Endothelial cell of umbilical vein (primary cell): ENCODE measurements around the gene AGBL4.

ENCODE experiments used
- JUN ChIP-seq: IDR thresholded peaks from 2 replicates; pipeline ENCODE4 v1.6.1; 2011; ENCODE audit warnings: borderline replicate concordance, low read depth; ENCODE audit not compliant: insufficient read length, insufficient read depth
- POLR2AphosphoS5 ChIP-seq: IDR thresholded peaks from 2 replicates; pipeline ENCODE4 v1.6.1; 2012; ENCODE audit warnings: low read depth, mild to moderate bottlenecking, control low read depth, low read length, moderate library complexity; ENCODE audit not compliant: insufficient read depth
- TF ChIP-seq, protein P1 (sequence below), 2 donors: IDR thresholded peaks; 1 replicate in 1 of 2; 2 replicates in 1 of 2; pipeline ENCODE4 v1.5.1; 2011; ENCODE audit warnings: low read length in 2 of 2, mild to moderate bottlenecking in 2 of 2, moderate library complexity in 2 of 2, control low read depth in 1 of 2, inconsistent platforms in 1 of 2, low read depth in 1 of 2; ENCODE audit not compliant: insufficient read depth in 1 of 2; ENCODE audit errors: extremely low read depth in 1 of 2
- TF ChIP-seq, protein P2 (sequence below): IDR thresholded peaks from 2 replicates; pipeline ENCODE4 v1.6.1; 2011; ENCODE audit not compliant: insufficient read depth, insufficient read length

DNA sequence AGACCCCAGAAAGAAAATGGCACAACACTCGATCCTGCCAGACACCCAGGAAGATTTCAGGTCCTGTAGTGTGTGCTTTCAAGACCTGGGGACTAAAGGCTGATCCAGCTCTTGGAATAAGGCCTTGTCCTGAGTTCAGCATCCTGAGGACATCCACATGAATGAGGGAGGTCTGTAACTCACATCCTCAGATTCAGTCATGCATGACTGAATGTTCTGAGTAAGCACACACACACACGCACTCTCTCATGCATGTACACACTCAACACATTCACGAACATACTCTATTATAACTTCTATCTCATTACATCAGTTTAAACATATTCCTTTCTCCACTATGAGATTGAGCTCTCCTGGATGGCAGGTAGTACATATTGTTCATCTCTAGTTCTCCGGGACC is 973.7 kb downstream of the AGBL4 start:
- TF ChIP-seq, protein P1, sequence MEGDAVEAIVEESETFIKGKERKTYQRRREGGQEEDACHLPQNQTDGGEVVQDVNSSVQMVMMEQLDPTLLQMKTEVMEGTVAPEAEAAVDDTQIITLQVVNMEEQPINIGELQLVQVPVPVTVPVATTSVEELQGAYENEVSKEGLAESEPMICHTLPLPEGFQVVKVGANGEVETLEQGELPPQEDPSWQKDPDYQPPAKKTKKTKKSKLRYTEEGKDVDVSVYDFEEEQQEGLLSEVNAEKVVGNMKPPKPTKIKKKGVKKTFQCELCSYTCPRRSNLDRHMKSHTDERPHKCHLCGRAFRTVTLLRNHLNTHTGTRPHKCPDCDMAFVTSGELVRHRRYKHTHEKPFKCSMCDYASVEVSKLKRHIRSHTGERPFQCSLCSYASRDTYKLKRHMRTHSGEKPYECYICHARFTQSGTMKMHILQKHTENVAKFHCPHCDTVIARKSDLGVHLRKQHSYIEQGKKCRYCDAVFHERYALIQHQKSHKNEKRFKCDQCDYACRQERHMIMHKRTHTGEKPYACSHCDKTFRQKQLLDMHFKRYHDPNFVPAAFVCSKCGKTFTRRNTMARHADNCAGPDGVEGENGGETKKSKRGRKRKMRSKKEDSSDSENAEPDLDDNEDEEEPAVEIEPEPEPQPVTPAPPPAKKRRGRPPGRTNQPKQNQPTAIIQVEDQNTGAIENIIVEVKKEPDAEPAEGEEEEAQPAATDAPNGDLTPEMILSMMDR (IDR thresholded peaks at IDR 0.05; ENCODE audit: extremely low read depth in 1 of 2, insufficient read depth in 1 of 2, low read depth in 1 of 2, low read length in 2 of 2): no peak
- no peak for TF ChIP-seq JUN
- no peak for TF ChIP-seq POLR2AphosphoS5
- TF ChIP-seq, protein P2, sequence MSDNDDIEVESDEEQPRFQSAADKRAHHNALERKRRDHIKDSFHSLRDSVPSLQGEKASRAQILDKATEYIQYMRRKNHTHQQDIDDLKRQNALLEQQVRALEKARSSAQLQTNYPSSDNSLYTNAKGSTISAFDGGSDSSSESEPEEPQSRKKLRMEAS: no peak
